Retinal pigment epithelial cell (primary cell): ENCODE results near the gene FTO.
"Not testable (repeated sequence)": the region's sequence is repeated elsewhere in the genome, so short reads cannot be mapped to it uniquely, and the experiment has no call there.

Source experiments
- DNase-seq: peaks from one replicate; pipeline ENCODE4 v3.0.0-alpha.2; 2010; ENCODE audit warnings: low read depth
- H3K4me3 ChIP-seq: 2 replicates; pipeline ENCODE4 v1.5.1; 2011; ENCODE audit warnings: mild to moderate bottlenecking, low read length, control low read depth, moderate library complexity
- CTCF ChIP-seq: conservative IDR thresholded peaks from 2 replicates; pipeline ENCODE4 v1.5.1; 2011; ENCODE audit warnings: low read depth, low read length, control low read depth, inconsistent platforms

The FTO gene

GRCh38 chr16:54177052-54177861, 473.3 kb downstream of the FTO start:
- H3K4me3 ChIP-seq, result no peak overlapping the region
- no peak for TF ChIP-seq CTCF
- no peak for DNase-seq

- no peak for TF ChIP-seq CTCF
- no peak overlapping the region for H3K4me3 ChIP-seq
- no peak for DNase-seq
These were observed 474.0 kb downstream of the FTO start for GRCh38 chr16:54177862-54178477.

GRCh38 chr16:54178478-54178976, 474.6 kb downstream of the FTO start:
- no peak for DNase-seq
- TF ChIP-seq CTCF, result no peak
- no peak overlapping the region for H3K4me3 ChIP-seq

- no peak overlapping the region for H3K4me3 ChIP-seq
- no peak for DNase-seq
- TF ChIP-seq CTCF, result no peak
These were observed 476.7 kb downstream of the FTO start for GRCh38 chr16:54180421-54181359.

- H3K4me3 ChIP-seq, DNase-seq: not testable (repeated sequence)
These were observed 477.9 kb downstream of the FTO start for GRCh38 chr16:54181683-54182329.

GRCh38 chr16:54185045-54185444, 481.1 kb downstream of the FTO start:
- no peak for TF ChIP-seq CTCF
- no peak for DNase-seq
- H3K4me3 ChIP-seq, result no peak overlapping the region

- DNase-seq, result no peak
- no peak for TF ChIP-seq CTCF
- H3K4me3 ChIP-seq, result no peak overlapping the region
These were observed 487.2 kb downstream of the FTO start for GRCh38 chr16:54191163-54191562.
